Lower leg skin (tissue), 4 donors: ENCODE measurements around the gene TAL1. TPM values are rescaled to one million over a fixed set of nuclear protein-coding genes. Genes with fewer than 3 reads are reported as not detected.

ENCODE experiments used
- DNase-seq, 2 donors: peaks; one replicate each; pipeline ENCODE4 v3.0.0-alpha.2; 2019; ENCODE audit warnings: low spot score in 2 of 2
- H3K4me3 ChIP-seq: fragments of 200-600 bp; sonication (generic); 2 replicates; pipeline ENCODE4 v1.5.1; 2017; ENCODE audit warnings: mild to moderate bottlenecking, low read depth; ENCODE audit not compliant: poor library complexity, severe bottlenecking
- POLR2A ChIP-seq, 2 donors: fragments of 450-650 bp; IDR thresholded peaks; one replicate each; pipeline ENCODE4 v1.6.1; 2016 to 2017; ENCODE audit warnings: antibody characterized with exemption in 2 of 2, mild to moderate bottlenecking in 1 of 2, moderate library complexity in 1 of 2
- WGBS, 2 donors: methylation state at CpG; one replicate each; pipeline ENCODE4 v1.1.5; 2018; 5-methylcytosine and 5-hydroxymethylcytosine counted together
- intact Hi-C: fragments of 100-400 bp; cut with DNase I; formaldehyde crosslinking; loops from one replicate; pipeline ENCODE4 v1.15.0; 2023; ENCODE audit warnings: low total_unique reads
- total RNA-seq, 4 donors: library from RNA; depleted of rRNA; stranded (reverse); fragments of >200 nt; gene quantifications; one replicate each; pipeline ENCODE4 v1.1.0, GENCODE V29; 2016
- TF ChIP-seq, protein P1 (sequence below), 3 donors: fragments of 450-650 bp; IDR thresholded peaks; one replicate each; pipeline ENCODE4 v1.5.1; 2016; ENCODE audit warnings: antibody characterized with exemption in 3 of 3, mild to moderate bottlenecking in 3 of 3, moderate library complexity in 2 of 3

Gene TAL1
- total RNA-seq, 4 donors from 2014 or later: 0.76 to 4.7 (median 2.0) TPM

GRCh38 chr1:47227341-47228232, 4.4 kb downstream of the TAL1 start:
- 55 to 60% methylated on average over 7 of the region's 7 CpGs for WGBS, 2 donors
- H3K4me3 ChIP-seq: no peak overlapping the region

DNA sequence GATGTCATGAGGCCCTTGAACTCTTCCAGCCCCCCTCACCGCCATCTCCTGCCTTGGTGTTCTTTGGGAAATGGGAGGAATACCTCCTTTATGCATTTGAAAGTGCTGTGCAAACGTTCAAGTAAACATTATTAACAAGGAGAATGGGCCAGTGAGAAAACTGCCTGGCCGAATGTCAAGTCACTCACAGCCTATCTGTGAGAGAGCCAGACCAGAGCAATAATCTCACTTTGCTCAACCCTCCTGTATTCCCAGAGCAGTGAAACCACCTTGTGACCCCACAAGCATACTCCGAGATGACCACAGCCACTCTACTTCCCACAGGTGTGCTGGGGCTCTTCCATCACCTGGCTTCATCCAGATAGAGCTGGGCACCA, 5.2 kb downstream of the TAL1 start:
- no peak for TF ChIP-seq POLR2A (IDR thresholded peaks at IDR 0.05)
- TF ChIP-seq, protein P1, sequence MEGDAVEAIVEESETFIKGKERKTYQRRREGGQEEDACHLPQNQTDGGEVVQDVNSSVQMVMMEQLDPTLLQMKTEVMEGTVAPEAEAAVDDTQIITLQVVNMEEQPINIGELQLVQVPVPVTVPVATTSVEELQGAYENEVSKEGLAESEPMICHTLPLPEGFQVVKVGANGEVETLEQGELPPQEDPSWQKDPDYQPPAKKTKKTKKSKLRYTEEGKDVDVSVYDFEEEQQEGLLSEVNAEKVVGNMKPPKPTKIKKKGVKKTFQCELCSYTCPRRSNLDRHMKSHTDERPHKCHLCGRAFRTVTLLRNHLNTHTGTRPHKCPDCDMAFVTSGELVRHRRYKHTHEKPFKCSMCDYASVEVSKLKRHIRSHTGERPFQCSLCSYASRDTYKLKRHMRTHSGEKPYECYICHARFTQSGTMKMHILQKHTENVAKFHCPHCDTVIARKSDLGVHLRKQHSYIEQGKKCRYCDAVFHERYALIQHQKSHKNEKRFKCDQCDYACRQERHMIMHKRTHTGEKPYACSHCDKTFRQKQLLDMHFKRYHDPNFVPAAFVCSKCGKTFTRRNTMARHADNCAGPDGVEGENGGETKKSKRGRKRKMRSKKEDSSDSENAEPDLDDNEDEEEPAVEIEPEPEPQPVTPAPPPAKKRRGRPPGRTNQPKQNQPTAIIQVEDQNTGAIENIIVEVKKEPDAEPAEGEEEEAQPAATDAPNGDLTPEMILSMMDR (IDR thresholded peaks at IDR 0.05): no peak
- 65 to 81% methylated on average over 4 of the region's 4 CpGs for WGBS, 2 donors
- no peak for DNase-seq
- no peak overlapping the region for H3K4me3 ChIP-seq
- intact Hi-C loops: no loop called here

More at GRCh38 chr1:47227341-47228232, 4.4 kb downstream of the TAL1 start:
- peak in 1 of 2 donors; percentile 45 for DNase-seq
- intact Hi-C loops: no loop called here
- TF ChIP-seq, protein P1 (IDR thresholded peaks at IDR 0.05): no peak
- TF ChIP-seq POLR2A (IDR thresholded peaks at IDR 0.05): no peak

GRCh38 chr1:47226121-47226838, 5.7 kb downstream of the TAL1 start:
- WGBS, 2 donors: 22 to 29% methylated on average over 15 to 19 of the region's 19 CpGs
- no peak overlapping the region for H3K4me3 ChIP-seq
- intact Hi-C loops: no loop called here
- TF ChIP-seq, protein P1 (IDR thresholded peaks at IDR 0.05): no peak
- no peak for TF ChIP-seq POLR2A (IDR thresholded peaks at IDR 0.05)
- peak in 1 of 2 donors; percentile 78 for DNase-seq

GRCh38 chr1:47225430-47226100, 6.5 kb downstream of the TAL1 start:
- WGBS, 2 donors: 4 to 9% methylated on average over 20 to 34 of the region's 79 CpGs
- intact Hi-C loops: no loop called here
- no peak for TF ChIP-seq POLR2A (IDR thresholded peaks at IDR 0.05)
- TF ChIP-seq, protein P1 (IDR thresholded peaks at IDR 0.05): no peak
- peak in 1 of 2 donors; percentile 82 for DNase-seq
- H3K4me3 ChIP-seq: no peak overlapping the region

GRCh38 chr1:47224676-47225399, 7.2 kb downstream of the TAL1 start:
- H3K4me3 ChIP-seq: no peak overlapping the region
- no peak for TF ChIP-seq POLR2A (IDR thresholded peaks at IDR 0.05)
- TF ChIP-seq, protein P1 (IDR thresholded peaks at IDR 0.05): no peak
- DNase-seq: peak in 1 of 2 donors; percentile 84
- 4 to 14% methylated on average over 23 to 30 of the region's 30 CpGs for WGBS, 2 donors
- intact Hi-C loops: no loop called here
